Osteoblast (primary cell): Measurements from ENCODE around the gene PDE1C. TPM values are rescaled to one million over a fixed set of nuclear protein-coding genes. Genes with fewer than 3 reads are reported as not detected.

Experiments
- DNase-seq: peaks from one replicate; pipeline ENCODE4 v3.0.0; 2011; ENCODE audit warnings: low spot score, mixed read lengths; ENCODE audit not compliant: insufficient read length; ENCODE audit errors: missing footprints
- H2AFZ ChIP-seq: 2 replicates; pipeline ENCODE4 v1.6.0; 2011; ENCODE audit warnings: mild to moderate bottlenecking, low read length
- H3K27ac ChIP-seq: 2 replicates; pipeline ENCODE4 v1.5.1; 2011; ENCODE audit warnings: mild to moderate bottlenecking, low read depth, low read length, moderate library complexity
- H3K27me3 ChIP-seq: 2 replicates; pipeline ENCODE4 v1.6.0; 2012; ENCODE audit warnings: mild to moderate bottlenecking, control low read depth, inconsistent platforms, low read length, moderate library complexity; ENCODE audit not compliant: insufficient read depth
- H3K36me3 ChIP-seq: 2 replicates; pipeline ENCODE4 v1.5.1; 2011; ENCODE audit warnings: mild to moderate bottlenecking, low read length, control low read depth, moderate library complexity; ENCODE audit not compliant: insufficient read depth
- H3K4me1 ChIP-seq: 2 replicates; pipeline ENCODE4 v1.5.1; 2011; ENCODE audit warnings: mild to moderate bottlenecking, low read length, control low read depth, moderate library complexity; ENCODE audit not compliant: insufficient read depth
- H3K4me2 ChIP-seq: 2 replicates; pipeline ENCODE4 v1.6.0; 2011; ENCODE audit warnings: mild to moderate bottlenecking, low read length; ENCODE audit not compliant: insufficient read depth
- H3K4me3 ChIP-seq: fragments of 200-600 bp; sonication (generic); 3 replicates; pipeline ENCODE4 v1.5.1; 2012; ENCODE audit warnings: mild to moderate bottlenecking, low read length, inconsistent platforms; ENCODE audit not compliant: insufficient read depth
- H3K79me2 ChIP-seq: 2 replicates; pipeline ENCODE4 v1.6.0; 2012; ENCODE audit warnings: mild to moderate bottlenecking, low read length, control low read depth, inconsistent platforms; ENCODE audit not compliant: insufficient read depth
- H3K9me3 ChIP-seq: 2 replicates; pipeline ENCODE4 v1.5.1; 2011; ENCODE audit warnings: low read depth, low read length, control low read depth
- H4K20me1 ChIP-seq: 2 replicates; pipeline ENCODE4 v1.6.0; 2012; ENCODE audit warnings: mild to moderate bottlenecking, low read length, control low read depth; ENCODE audit not compliant: insufficient read depth
- CTCF ChIP-seq: IDR thresholded peaks from 2 replicates; pipeline ENCODE4 v1.5.1; 2011; ENCODE audit warnings: mild to moderate bottlenecking, low read depth, low read length, moderate library complexity; ENCODE audit errors: extremely low read depth
- total RNA-seq: library from RNA; depleted of rRNA; stranded (reverse); fragments of >200 nt; gene quantifications from 2 replicates; pipeline ENCODE4 v1.2.3, GENCODE V29; 2012

The PDE1C gene
- total RNA-seq, 1 donor = 149 TPM

DNA sequence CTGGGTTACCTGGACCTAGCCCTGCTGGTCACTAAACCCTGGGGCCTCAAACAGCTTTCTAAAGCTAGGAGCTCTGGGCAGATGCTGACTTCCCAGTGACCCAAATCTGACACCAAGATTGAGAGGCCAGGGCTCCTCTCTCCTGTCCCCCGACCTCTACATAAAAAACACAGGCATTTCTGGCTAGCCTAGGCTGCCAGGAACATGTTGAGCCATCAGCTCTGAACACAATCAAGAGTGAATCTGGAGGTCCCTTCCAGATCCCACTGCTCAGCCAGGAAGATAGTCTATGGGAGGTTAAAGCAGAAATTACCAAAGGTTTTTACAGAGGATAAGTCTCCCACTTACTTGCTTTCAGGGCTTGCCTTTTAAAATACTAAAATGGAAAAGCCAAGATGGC, 22.1 kb upstream of the PDE1C start:
- H2AFZ ChIP-seq = peak overlapping the region; percentile 57
- no peaks in the 10 kb centered on the region for H3K9me3 ChIP-seq
- TF ChIP-seq CTCF = no peak
- H3K4me3 ChIP-seq = no peak overlapping the region
- H3K36me3 ChIP-seq = no peaks in the 10 kb centered on the region
- H3K27me3 ChIP-seq = no peaks in the 10 kb centered on the region
- peak overlapping the region; percentile 91 for H3K27ac ChIP-seq
- no peaks in the 10 kb centered on the region for H4K20me1 ChIP-seq
- H3K4me1 ChIP-seq = peaks cover 27% of the 10 kb centered on the region
- no peak for DNase-seq
- no peaks in the 10 kb centered on the region for H3K79me2 ChIP-seq
- H3K4me2 ChIP-seq = peak overlapping the region; percentile 64

DNA sequence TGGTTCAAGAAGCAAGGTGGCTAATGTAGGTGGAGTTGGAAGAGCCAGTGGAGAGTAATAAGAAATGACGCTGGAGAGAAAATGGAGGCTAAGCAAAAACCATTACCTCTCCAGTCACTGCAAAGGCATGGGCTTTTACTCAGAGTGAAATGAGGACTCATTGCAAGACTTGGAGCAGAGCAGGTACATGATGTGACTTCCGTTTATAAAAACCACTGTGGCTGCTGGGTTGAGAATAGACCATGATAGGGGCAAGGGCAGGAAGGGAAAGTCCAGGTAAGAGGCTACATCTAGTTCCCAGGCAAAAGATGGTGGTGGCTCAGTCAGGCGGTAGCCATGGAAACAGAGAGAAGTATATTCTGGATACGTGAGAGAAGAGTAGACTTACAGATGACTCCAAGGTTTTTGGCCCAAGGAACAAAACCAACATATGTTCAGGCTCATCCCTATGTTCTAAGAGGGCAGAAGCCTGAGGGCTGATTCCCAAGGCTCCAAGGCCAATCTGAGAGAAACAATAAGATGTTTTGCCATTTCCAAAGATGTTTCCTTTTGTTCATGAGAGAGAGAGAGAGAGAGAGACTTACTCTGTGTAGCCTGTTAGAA, 21.5 kb upstream of the PDE1C start:
- Histone ChIP-seq H3K27me3 (no peaks in the 10 kb centered on the region), H4K20me1 (no peaks in the 10 kb centered on the region), H3K9me3 (no peaks in the 10 kb centered on the region), H3K4me2 (no peak overlapping the region), H2AFZ (peak overlapping the region; percentile 57), H3K4me3 (no peak overlapping the region), H3K4me1 (peaks cover 27% of the 10 kb centered on the region), H3K79me2 (no peaks in the 10 kb centered on the region), H3K36me3 (no peaks in the 10 kb centered on the region), H3K27ac (no peak overlapping the region)
- TF ChIP-seq CTCF = no peak
- no peak for DNase-seq

DNA sequence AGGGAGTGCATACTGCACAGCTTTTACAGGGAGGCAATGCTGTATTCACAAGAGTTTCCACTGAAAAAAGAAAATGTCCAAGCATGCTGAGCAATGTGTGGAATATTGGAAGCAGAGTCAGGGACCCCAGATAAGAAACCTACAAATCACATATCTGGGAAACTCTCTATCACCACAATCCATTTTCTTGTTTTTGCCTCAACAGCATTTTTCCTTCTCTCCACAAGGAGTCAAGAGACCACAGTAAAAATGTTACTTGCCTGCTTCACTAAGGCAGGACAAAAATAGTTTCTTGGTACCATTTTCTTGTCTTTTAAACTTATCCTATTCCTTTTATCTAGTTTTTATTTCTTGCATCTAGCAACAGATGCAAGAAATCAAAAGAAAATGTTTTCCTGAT, 19.5 kb upstream of the PDE1C start:
- no peak overlapping the region for H3K4me3 ChIP-seq
- peaks cover 26% of the 10 kb centered on the region for H3K4me1 ChIP-seq
- DNase-seq = no peak
- H3K27ac ChIP-seq = no peak overlapping the region
- no peaks in the 10 kb centered on the region for H4K20me1 ChIP-seq
- no peaks in the 10 kb centered on the region for H3K36me3 ChIP-seq
- no peak overlapping the region for H2AFZ ChIP-seq
- TF ChIP-seq CTCF = peak; percentile 24
- H3K4me2 ChIP-seq = no peak overlapping the region
- H3K9me3 ChIP-seq = no peaks in the 10 kb centered on the region
- no peaks in the 10 kb centered on the region for H3K27me3 ChIP-seq
- H3K79me2 ChIP-seq = no peaks in the 10 kb centered on the region

DNA sequence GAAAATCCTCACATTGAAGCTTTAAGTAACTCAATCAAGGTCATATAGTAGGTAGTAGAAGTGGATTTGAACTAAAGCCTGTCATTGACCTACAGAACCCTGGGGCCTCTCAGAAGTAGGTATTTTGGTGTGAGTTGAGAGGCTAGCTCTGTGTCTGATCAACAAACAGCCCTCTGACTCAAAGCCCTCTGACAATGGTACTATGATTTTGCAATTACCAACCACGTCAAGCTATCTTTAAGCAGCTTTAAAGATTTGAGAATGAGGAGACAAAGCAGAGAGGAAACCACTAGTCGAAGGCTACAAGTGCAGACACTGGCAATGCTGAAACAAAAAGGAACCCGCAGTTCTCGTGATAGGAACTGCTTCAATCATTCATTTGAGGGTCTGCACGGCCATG, 19.0 kb upstream of the PDE1C start:
- no peak overlapping the region for H3K4me3 ChIP-seq
- TF ChIP-seq CTCF = no peak
- peaks cover 22% of the 10 kb centered on the region for H3K4me1 ChIP-seq
- DNase-seq = no peak
- H3K4me2 ChIP-seq = no peak overlapping the region
- no peaks in the 10 kb centered on the region for H4K20me1 ChIP-seq
- no peak overlapping the region for H2AFZ ChIP-seq
- H3K27me3 ChIP-seq = no peaks in the 10 kb centered on the region
- no peaks in the 10 kb centered on the region for H3K9me3 ChIP-seq
- no peaks in the 10 kb centered on the region for H3K79me2 ChIP-seq
- no peaks in the 10 kb centered on the region for H3K36me3 ChIP-seq
- H3K27ac ChIP-seq = no peak overlapping the region
